HG03159 (cell line): ENCODE measurements around the gene GNAS.
"Not testable (repeated sequence)": the region's sequence is repeated elsewhere in the genome, so short reads cannot be mapped to it uniquely, and the experiment has no call there.

Source experiments
- ATAC-seq: cut with Tn5 transposase; IDR thresholded peaks from one replicate; pipeline ENCODE4 v1.9.1; 2021; ENCODE audit warnings: mild to moderate bottlenecking, moderate library complexity; ENCODE audit not compliant: unreplicated experiment

The GNAS gene

GRCh38 chr20:58852543-58853271 lies at the start of gene GNAS:
Gene GNAS (plus strand): TSS chr20:58852716.
- ATAC-seq = no peak

- ATAC-seq = no peak
These were observed 49.0 kb upstream of the GNAS start for GRCh38 chr20:58803533-58803932.

GRCh38 chr20:58807801-58808200 lies 44.7 kb upstream of the GNAS start:
- ATAC-seq = no peak

GRCh38 chr20:58808271-58809046 lies 44.1 kb upstream of the GNAS start:
- ATAC-seq = no peak

GRCh38 chr20:58810116-58810878 lies 42.2 kb upstream of the GNAS start:
- no peak for ATAC-seq

- ATAC-seq = no peak
These were observed 41.7 kb upstream of the GNAS start for GRCh38 chr20:58810879-58811250.

GRCh38 chr20:58811334-58811733 lies 41.2 kb upstream of the GNAS start:
- ATAC-seq = no peak

GRCh38 chr20:58813369-58813768 lies 39.1 kb upstream of the GNAS start:
- ATAC-seq = no peak

- ATAC-seq = no peak
These were observed 37.1 kb upstream of the GNAS start for GRCh38 chr20:58815448-58815847.

- no peak for ATAC-seq
These were observed 36.5 kb upstream of the GNAS start for GRCh38 chr20:58816051-58816450.

GRCh38 chr20:58816957-58817651 lies 35.4 kb upstream of the GNAS start:
- no peak for ATAC-seq

- no peak for ATAC-seq
These were observed 34.8 kb upstream of the GNAS start for GRCh38 chr20:58817748-58818147.

- ATAC-seq = no peak
These were observed 33.8 kb upstream of the GNAS start for GRCh38 chr20:58818586-58819285.

GRCh38 chr20:58819921-58820320 lies 32.6 kb upstream of the GNAS start:
- ATAC-seq = no peak

GRCh38 chr20:58820515-58820914 lies 32.0 kb upstream of the GNAS start:
- ATAC-seq = not testable (repeated sequence)

GRCh38 chr20:58822149-58822548 lies 30.4 kb upstream of the GNAS start:
- ATAC-seq = no peak

GRCh38 chr20:58822748-58823730 lies 29.5 kb upstream of the GNAS start:
- no peak for ATAC-seq

- ATAC-seq = no peak
These were observed 27.7 kb upstream of the GNAS start for GRCh38 chr20:58824843-58825242.

GRCh38 chr20:58825450-58825849 lies 27.1 kb upstream of the GNAS start:
- no peak for ATAC-seq
